HFFc6 (cell line): Measurements from ENCODE around the gene SETD6. TPM values are rescaled to one million over a fixed set of nuclear protein-coding genes. Genes with fewer than 3 reads are reported as not detected.
A peak's percentile ranks its signal among the peaks of the same experiment; 100 is the strongest.

ENCODE experiments used
- DNase-seq: peaks from one replicate; pipeline ENCODE4 v3.0.0-alpha.2; 2018
- H3K27ac Mint-ChIP-seq: 2 replicates; pipeline ENCODE4 v1.8.0; 2020; ENCODE audit warnings: mild to moderate bottlenecking, mixed read lengths
- H3K27me3 Mint-ChIP-seq: 2 replicates; pipeline ENCODE4 v1.8.0; 2021; ENCODE audit warnings: mild to moderate bottlenecking, moderate library complexity, mixed read lengths; ENCODE audit not compliant: insufficient read depth
- H3K36me3 Mint-ChIP-seq: 2 replicates; pipeline ENCODE4 v1.8.0; 2021; ENCODE audit warnings: low read depth, mixed read lengths
- H3K4me1 Mint-ChIP-seq: 2 replicates; pipeline ENCODE4 v1.8.0; 2020; ENCODE audit warnings: low read depth, mixed read lengths
- H3K4me3 Mint-ChIP-seq: 2 replicates; pipeline ENCODE4 v1.8.0; 2020; ENCODE audit warnings: mild to moderate bottlenecking, moderate library complexity, mixed read lengths
- H3K9me3 Mint-ChIP-seq: 2 replicates; pipeline ENCODE4 v1.8.0; 2020; ENCODE audit warnings: mild to moderate bottlenecking, mixed read lengths
- CTCF ChIP-seq: fragments of 200-600 bp; sonication (generic); IDR thresholded peaks from 2 replicates; pipeline ENCODE4 v1.5.0; 2021; ENCODE audit warnings: antibody characterized with exemption, mild to moderate bottlenecking
- total RNA-seq, 6 experiments: library from RNA; stranded (reverse); fragmentation: NEBNext Ultra II Directional; extraction: Animal tissue kit (Norgen Biotek cat#: 25700); gene quantifications; 2 replicates in 1 of 6; 3 replicates in 5 of 6; pipeline ENCODE4 v1.2.3, GENCODE V29; 2021

The SETD6 gene
- total RNA-seq, 6 experiments from 2014 or later = 1.8 to 3.5 (median 2.9) TPM

- DNase-seq = no peak
These were observed 3.0 kb downstream of the SETD6 start for GRCh38 chr16:58518083-58518979.

GRCh38 chr16:58518980-58519368 lies 3.7 kb downstream of the SETD6 start:
- peaks cover 16% of the 10 kb centered on the region for H3K4me1 Mint-ChIP-seq
- H3K4me3 Mint-ChIP-seq = no peak overlapping the region
- TF ChIP-seq CTCF = no peak
- no peaks in the 10 kb centered on the region for H3K9me3 Mint-ChIP-seq
- peaks cover 6% of the 10 kb centered on the region for H3K27me3 Mint-ChIP-seq
- H3K27ac Mint-ChIP-seq = no peak overlapping the region
- H3K36me3 Mint-ChIP-seq = peaks cover 44% of the 10 kb centered on the region
- DNase-seq = no peak

More at GRCh38 chr16:58518083-58518979, 3.0 kb downstream of the SETD6 start:
- Mint-ChIP-seq H3K4me3 (no peak overlapping the region), H3K4me1 (peaks cover 23% of the 10 kb centered on the region), H3K36me3 (peaks cover 42% of the 10 kb centered on the region), H3K9me3 (no peaks in the 10 kb centered on the region), H3K27ac (peak overlapping the region; percentile 42), H3K27me3 (peaks cover 6% of the 10 kb centered on the region)
- no peak for TF ChIP-seq CTCF

- no peaks in the 10 kb centered on the region for H3K9me3 Mint-ChIP-seq
- peaks cover 11% of the 10 kb centered on the region for H3K4me1 Mint-ChIP-seq
- H3K27ac Mint-ChIP-seq = 0 out of 2 replicates have a peak overlapping the region, but pooled peaks have one; percentile 9
- no peak for DNase-seq
- TF ChIP-seq CTCF = no peak
- H3K27me3 Mint-ChIP-seq = peaks cover 6% of the 10 kb centered on the region
- H3K36me3 Mint-ChIP-seq = peaks cover 47% of the 10 kb centered on the region
- H3K4me3 Mint-ChIP-seq = no peak overlapping the region
These were observed 4.4 kb downstream of the SETD6 start for GRCh38 chr16:58519707-58520106.

GRCh38 chr16:58530179-58530578 lies 14.9 kb downstream of the SETD6 start:
- TF ChIP-seq CTCF = no peak
- DNase-seq = no peak
- H3K27ac Mint-ChIP-seq = no peak overlapping the region
- no peaks in the 10 kb centered on the region; the same call in 1 of the 2 replicates for H3K27me3 Mint-ChIP-seq
- peaks cover 54% of the 10 kb centered on the region for H3K36me3 Mint-ChIP-seq
- H3K4me3 Mint-ChIP-seq = no peak overlapping the region
- H3K4me1 Mint-ChIP-seq = no peaks in the 10 kb centered on the region
- no peaks in the 10 kb centered on the region for H3K9me3 Mint-ChIP-seq

- Mint-ChIP-seq H3K9me3 (no peaks in the 10 kb centered on the region), H3K27me3 (no peaks in the 10 kb centered on the region), H3K27ac (no peak overlapping the region), H3K36me3 (peaks cover 49% of the 10 kb centered on the region), H3K4me1 (no peaks in the 10 kb centered on the region), H3K4me3 (no peak overlapping the region)
- no peak for TF ChIP-seq CTCF
- no peak for DNase-seq
These were observed 17.1 kb downstream of the SETD6 start for GRCh38 chr16:58532414-58532813.
